GM19328 (cell line): ENCODE data around the gene VDAC2.

ENCODE experiments used
- ATAC-seq: cut with Tn5 transposase; IDR thresholded peaks from one replicate; pipeline ENCODE4 v1.9.1; 2021; ENCODE audit warnings: mild to moderate bottlenecking, moderate library complexity; ENCODE audit not compliant: unreplicated experiment

Gene VDAC2

GRCh38 chr10:75228834-75229233, 18.2 kb downstream of the VDAC2 start:
- ATAC-seq: no peak

GRCh38 chr10:75229971-75230370, 19.4 kb downstream of the VDAC2 start:
- no peak for ATAC-seq

- ATAC-seq: peak; percentile 41
Observed at GRCh38 chr10:75230600-75231038, 20.0 kb downstream of the VDAC2 start.

GRCh38 chr10:75231672-75232581, 21.3 kb downstream of the VDAC2 start:
- ATAC-seq: no peak

GRCh38 chr10:75233444-75234016, 22.9 kb downstream of the VDAC2 start:
- ATAC-seq: no peak

GRCh38 chr10:75234017-75234682, 23.6 kb downstream of the VDAC2 start:
- ATAC-seq: peak; percentile 47

- no peak for ATAC-seq
Observed at GRCh38 chr10:75234683-75235374, 24.2 kb downstream of the VDAC2 start.

GRCh38 chr10:75235375-75236177, 25.0 kb downstream of the VDAC2 start, which contains the start of gene COMTD1:
TSS of gene COMTD1 (minus strand) at chr10:75235957. CDS start at chr10:75235928, 29 bp downstream.
- peak; percentile 67 for ATAC-seq

- no peak for ATAC-seq
Observed at GRCh38 chr10:75236178-75236825, 25.7 kb downstream of the VDAC2 start.

- no peak for ATAC-seq
Observed at GRCh38 chr10:75238182-75239095, 27.8 kb downstream of the VDAC2 start.

GRCh38 chr10:75239096-75239790, 28.6 kb downstream of the VDAC2 start:
- no peak for ATAC-seq

- ATAC-seq: no peak
Observed at GRCh38 chr10:75240329-75241076, 29.9 kb downstream of the VDAC2 start.

GRCh38 chr10:75243426-75243825, 32.8 kb downstream of the VDAC2 start:
- no peak for ATAC-seq

GRCh38 chr10:75244487-75245353, 34.1 kb downstream of the VDAC2 start:
- no peak for ATAC-seq

GRCh38 chr10:75245354-75246250, 35.0 kb downstream of the VDAC2 start:
- no peak for ATAC-seq
